HCT116 (cell line): Measurements from ENCODE around the gene CCDC158. TPM values are rescaled to one million over a fixed set of nuclear protein-coding genes. Genes with fewer than 3 reads are reported as not detected.

ENCODE experiments used
- ATAC-seq: fragments of 200-7000 bp; cut with Tn5 transposase; 2 replicates; pipeline ENCODE4 v1.9.1; 2020; ENCODE audit warnings: mild to moderate bottlenecking, moderate library complexity
- BruUV-seq: library from RNA; stranded (reverse); fragments of 400-500 nt; replicated peaks from 2 replicates; lab custom pipeline; 2021; lab: Mats Ljungman, UMichigan
- CTCF ChIA-PET: fragments of 300-600 bp; sonication (Branson Sonifier 250); formaldehyde crosslinking; loops from one replicate; lab custom pipeline; 2021; ENCODE audit warnings: antibody characterized with exemption; lab: Charles Lee
- POLR2A ChIA-PET: fragments of 300-600, 350-600 bp; sonication (Branson Sonifier 250); formaldehyde crosslinking; loops from one replicate; lab custom pipeline; 2021; ENCODE audit warnings: antibody characterized with exemption; lab: Charles Lee
- RAD21 ChIA-PET, 2 experiments: fragments of 300-600 bp; sonication (Branson Sonifier 250); formaldehyde crosslinking; loops; one replicate each; lab custom pipeline; 2023; ENCODE audit warnings: low total read pairs in 2 of 2; ENCODE audit not compliant: uncharacterized antibody in 2 of 2, unreplicated experiment in 2 of 2, low non-redundant PET in 1 of 2; lab: Charles Lee
- DNase-seq: peaks from one replicate; pipeline ENCODE4 v3.0.0-alpha.2; 2010; ENCODE audit warnings: low read depth, low spot score
- H2AFZ ChIP-seq: fragments of 200-600 bp; shearing (Covaris generic), sonication (generic); 2 replicates; pipeline ENCODE4 v1.6.1; 2017; ENCODE audit warnings: low read depth, mixed run types, mixed read lengths, antibody characterized with exemption, low read length; ENCODE audit not compliant: poor library complexity, severe bottlenecking
- H3K27ac ChIP-seq: 2 replicates; pipeline ENCODE4 v1.5.1; 2012; ENCODE audit warnings: low read depth, low read length
- H3K27me3 ChIP-seq: fragments of 200-600 bp; sonication (generic); 2 replicates; pipeline ENCODE4 v1.6.1; 2016; ENCODE audit warnings: mixed run types, low read length, mixed read lengths; ENCODE audit not compliant: insufficient read depth
- H3K36me3 ChIP-seq, 2 experiments: fragments of 200-500 bp in 1 of 2; fragments of 200-600 bp in 1 of 2; sonication (Bioruptor generic) in 1 of 2; sonication (generic) in 1 of 2; 2 replicates each; pipeline versions ENCODE4 v1.5.1 to v1.6.1; 2014 to 2016; ENCODE audit warnings: low read length in 2 of 2, inconsistent platforms in 1 of 2, mixed read lengths in 1 of 2, mixed run types in 1 of 2; ENCODE audit not compliant: insufficient read depth in 2 of 2, control insufficient read depth in 1 of 2
- H3K4me1 ChIP-seq, 2 experiments: fragments of 200-600 bp in 1 of 2; sonication (generic) in 1 of 2; 2 replicates each; pipeline versions ENCODE4 v1.5.1 to v1.6.1; 2012 to 2017; ENCODE audit warnings: low read length in 2 of 2, inconsistent platforms in 1 of 2, mild to moderate bottlenecking in 1 of 2, mixed read lengths in 1 of 2, mixed run types in 1 of 2, moderate library complexity in 1 of 2; ENCODE audit not compliant: insufficient read depth in 2 of 2, control insufficient read depth in 1 of 2
- H3K4me2 ChIP-seq: fragments of 200-600 bp; sonication (generic); 2 replicates; pipeline ENCODE4 v1.6.1; 2017; ENCODE audit warnings: mixed run types, low read length, mixed read lengths
- H3K4me3 ChIP-seq, 2 experiments: fragments of 200-600 bp in 1 of 2; sonication (generic) in 1 of 2; replicated peaks in 1 of 2; 2 replicates each; pipeline ENCODE4 v1.5.1; 2011 to 2016; ENCODE audit warnings: low read length in 2 of 2, control low read depth in 1 of 2, low read depth in 1 of 2, mild to moderate bottlenecking in 1 of 2, mixed read lengths in 1 of 2, mixed run types in 1 of 2
- H3K79me2 ChIP-seq: fragments of 200-600 bp; sonication (generic); 2 replicates; pipeline ENCODE4 v1.6.1; 2017; ENCODE audit warnings: mild to moderate bottlenecking, mixed run types, low read length, moderate library complexity, mixed read lengths; ENCODE audit not compliant: insufficient read depth
- H3K9ac ChIP-seq: fragments of 200-600 bp; sonication (generic); 2 replicates; pipeline ENCODE4 v1.6.1; 2016; ENCODE audit warnings: low read length, mixed read lengths
- H3K9me2 ChIP-seq: fragments of 200-600 bp; sonication (generic), shearing (Covaris generic); 2 replicates; pipeline ENCODE4 v1.6.1; 2017; ENCODE audit warnings: mixed run types, mild to moderate bottlenecking, moderate library complexity; ENCODE audit not compliant: insufficient read depth
- H3K9me3 ChIP-seq, 2 experiments: fragments of 200-500 bp in 1 of 2; fragments of 200-600 bp in 1 of 2; sonication (Bioruptor generic) in 1 of 2; sonication (generic) in 1 of 2; 2 replicates each; pipeline ENCODE4 v1.6.1; 2014 to 2017; ENCODE audit warnings: low read length in 2 of 2, mixed read lengths in 2 of 2, inconsistent platforms in 1 of 2, low read depth in 1 of 2, mild to moderate bottlenecking in 1 of 2, mixed run types in 1 of 2, moderate library complexity in 1 of 2; ENCODE audit not compliant: control insufficient read depth in 1 of 2, insufficient read depth in 1 of 2
- H4K20me1 ChIP-seq: fragments of 200-600 bp; sonication (generic), shearing (Covaris generic); 2 replicates; pipeline ENCODE4 v1.6.1; 2017; ENCODE audit warnings: mixed run types, mild to moderate bottlenecking, moderate library complexity; ENCODE audit not compliant: insufficient read depth
- CTCF ChIP-seq, 3 experiments: fragments of 200-600 bp in 1 of 3; sonication (generic) in 1 of 3; IDR thresholded peaks in 2 of 3; conservative IDR thresholded peaks in 1 of 3; 2 replicates each; pipeline ENCODE4 v1.5.1; 2012 to 2017; ENCODE audit warnings: low read depth in 2 of 3, low read length in 2 of 3, antibody characterized with exemption in 1 of 3, borderline replicate concordance in 1 of 3, control low read depth in 1 of 3, mild to moderate bottlenecking in 1 of 3, mixed read lengths in 1 of 3, mixed run types in 1 of 3, moderate library complexity in 1 of 3; ENCODE audit not compliant: insufficient read depth in 1 of 3
- EGR1 ChIP-seq: IDR thresholded peaks from 2 replicates; pipeline ENCODE4 v1.6.1; 2012; ENCODE audit warnings: low read depth
- ELF1 ChIP-seq: IDR thresholded peaks from 2 replicates; pipeline ENCODE4 v1.6.1; 2012; ENCODE audit warnings: low read depth, borderline replicate concordance
- EZH2 ChIP-seq: fragments of 200-600 bp; sonication (generic); IDR thresholded peaks from 2 replicates; pipeline ENCODE4 v1.6.1; 2017; ENCODE audit warnings: antibody characterized with exemption, mixed run types
- EZH2phosphoT487 ChIP-seq: fragments of 200-600 bp; IDR thresholded peaks from 2 replicates; pipeline ENCODE4 v1.6.1; 2018; ENCODE audit warnings: antibody characterized with exemption, borderline replicate concordance
- FOSL1 ChIP-seq: IDR thresholded peaks from 2 replicates; pipeline ENCODE4 v1.6.1; 2012; ENCODE audit warnings: low read depth
- POLR2AphosphoS5 ChIP-seq: IDR thresholded peaks from 2 replicates; pipeline ENCODE4 v1.6.1; 2011; ENCODE audit warnings: mild to moderate bottlenecking, low read depth, low read length, moderate library complexity
- RAD21 ChIP-seq: IDR thresholded peaks from 2 replicates; pipeline ENCODE4 v1.6.1; 2012; ENCODE audit warnings: low read depth, mild to moderate bottlenecking
- YY1 ChIP-seq: IDR thresholded peaks from 2 replicates; pipeline ENCODE4 v1.6.1; 2011; ENCODE audit warnings: low read length, low read depth, moderate library complexity, mild to moderate bottlenecking; ENCODE audit not compliant: insufficient replicate concordance; ENCODE audit errors: extremely low read depth
- ZFX ChIP-seq: fragments of 450-650 bp; IDR thresholded peaks from 2 replicates; pipeline ENCODE4 v1.6.1; 2017
- intact Hi-C: fragments of 100-400 bp; cut with micrococcal nuclease; formaldehyde crosslinking; loops from 2 replicates; pipeline ENCODE4 v1.10.0; 2022
- total RNA-seq: library from RNA; stranded (reverse); gene quantifications from one replicate; pipeline ENCODE4 v1.2.1, GENCODE V29; 2021; ENCODE audit not compliant: unreplicated experiment
- TF ChIP-seq, protein P1 (sequence below): IDR thresholded peaks from 2 replicates; pipeline ENCODE4 v1.6.1; 2012
- TF ChIP-seq, protein P2 (sequence below): IDR thresholded peaks from 2 replicates; pipeline ENCODE4 v1.6.1; 2012; ENCODE audit warnings: low read depth

Gene CCDC158
- total RNA-seq, 1 experiment from 2014 or later: not detected

GRCh38 chr4:76429636-76430035 is 8.7 kb upstream of the CCDC158 start:
- no peak overlapping the region for H3K4me3 ChIP-seq
- H3K79me2 ChIP-seq: no peaks in the 10 kb centered on the region
- no peaks in the 10 kb centered on the region for H3K27me3 ChIP-seq
- H3K4me1 ChIP-seq: peaks cover 0 to 5% of the 10 kb centered on the region in 2 experiments; a peak in 1 of 4 replicates
- no peak overlapping the region for H2AFZ ChIP-seq
- CTCF ChIA-PET: interaction anchor here (2.5 to 7.8 kb wide), 2 partner anchors 74 to 250 kb away, joined by 14 to 125 read pairs; no protein-coding TSS in a partner anchor
- ATAC-seq: no peak
- POLR2A ChIA-PET: no interaction called here
- TF ChIP-seq YY1 (no peak), ELF1 (no peak), EGR1 (no peak), ZFX (no peak), EZH2 (no peak), POLR2AphosphoS5 (no peak)
- TF ChIP-seq, protein P1, sequence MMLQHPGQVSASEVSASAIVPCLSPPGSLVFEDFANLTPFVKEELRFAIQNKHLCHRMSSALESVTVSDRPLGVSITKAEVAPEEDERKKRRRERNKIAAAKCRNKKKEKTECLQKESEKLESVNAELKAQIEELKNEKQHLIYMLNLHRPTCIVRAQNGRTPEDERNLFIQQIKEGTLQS: no peak
- BruUV-seq: no TSS peak
- no peak overlapping the region for H3K27ac ChIP-seq
- H3K4me2 ChIP-seq: no peak overlapping the region
- no peaks in the 10 kb centered on the region for H3K9me2 ChIP-seq
- no peaks in the 10 kb centered on the region for H4K20me1 ChIP-seq
- no peak overlapping the region for H3K9ac ChIP-seq
- DNase-seq: no peak
- intact Hi-C loops: loop anchor here (2.0 to 5.0 kb wide), 3 partner anchors 319 to 773 kb away; no protein-coding TSS in a partner anchor
- no peaks in the 10 kb centered on the region for H3K36me3 ChIP-seq
- RAD21 ChIA-PET: interaction anchor here in 1 of 2 experiments (2.6 kb wide), 1 partner anchor 75 kb away, joined by 13 read pairs; no protein-coding TSS in a partner anchor
- no peaks in the 10 kb centered on the region for H3K9me3 ChIP-seq

DNA sequence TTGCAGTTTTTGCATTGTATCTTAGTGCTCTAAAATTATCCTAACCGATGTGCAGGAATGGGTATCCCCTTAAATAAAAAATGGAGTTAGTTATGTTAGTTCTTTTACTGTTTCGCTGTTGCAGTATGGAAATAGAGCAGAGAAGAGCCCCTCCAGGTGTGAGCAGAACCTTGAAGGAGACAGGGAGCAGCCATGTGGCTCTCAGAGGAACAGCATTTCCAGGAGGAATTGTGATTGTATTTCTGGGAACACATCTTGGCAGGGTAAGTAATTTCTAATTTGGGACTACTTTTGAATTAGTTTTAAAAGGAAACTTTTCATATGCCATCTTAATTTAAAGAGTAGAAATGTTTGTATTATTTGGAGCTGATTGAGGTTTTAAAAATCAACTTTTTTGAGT is 5.3 kb upstream of the CCDC158 start:
- intact Hi-C loops: no loop called here
- no TSS peak for BruUV-seq

More for the DNA sequence above, 5.3 kb upstream of the CCDC158 start:
- H3K36me3 ChIP-seq: no peaks in the 10 kb centered on the region
- H3K4me1 ChIP-seq: peaks cover 0 to 5% of the 10 kb centered on the region in 2 experiments; a peak in 1 of 4 replicates
- H2AFZ ChIP-seq: no peak overlapping the region
- no peak overlapping the region for H3K4me2 ChIP-seq
- TF ChIP-seq CTCF (IDR thresholded peaks at IDR 0.05 in 2 of 3, conservative IDR thresholded peaks at IDR 0.05 in 1 of 3; ENCODE audit: borderline replicate concordance in 1 of 3, insufficient read depth in 1 of 3, low read depth in 2 of 3, low read length in 2 of 3) (peak; percentile 17 to 31 (median 20); a peak in 3 of 6 replicates), RAD21 (peak; percentile 55), EZH2phosphoT487 (no peak), EZH2 (no peak), FOSL1 (no peak), POLR2AphosphoS5 (no peak)
- TF ChIP-seq, protein P2, sequence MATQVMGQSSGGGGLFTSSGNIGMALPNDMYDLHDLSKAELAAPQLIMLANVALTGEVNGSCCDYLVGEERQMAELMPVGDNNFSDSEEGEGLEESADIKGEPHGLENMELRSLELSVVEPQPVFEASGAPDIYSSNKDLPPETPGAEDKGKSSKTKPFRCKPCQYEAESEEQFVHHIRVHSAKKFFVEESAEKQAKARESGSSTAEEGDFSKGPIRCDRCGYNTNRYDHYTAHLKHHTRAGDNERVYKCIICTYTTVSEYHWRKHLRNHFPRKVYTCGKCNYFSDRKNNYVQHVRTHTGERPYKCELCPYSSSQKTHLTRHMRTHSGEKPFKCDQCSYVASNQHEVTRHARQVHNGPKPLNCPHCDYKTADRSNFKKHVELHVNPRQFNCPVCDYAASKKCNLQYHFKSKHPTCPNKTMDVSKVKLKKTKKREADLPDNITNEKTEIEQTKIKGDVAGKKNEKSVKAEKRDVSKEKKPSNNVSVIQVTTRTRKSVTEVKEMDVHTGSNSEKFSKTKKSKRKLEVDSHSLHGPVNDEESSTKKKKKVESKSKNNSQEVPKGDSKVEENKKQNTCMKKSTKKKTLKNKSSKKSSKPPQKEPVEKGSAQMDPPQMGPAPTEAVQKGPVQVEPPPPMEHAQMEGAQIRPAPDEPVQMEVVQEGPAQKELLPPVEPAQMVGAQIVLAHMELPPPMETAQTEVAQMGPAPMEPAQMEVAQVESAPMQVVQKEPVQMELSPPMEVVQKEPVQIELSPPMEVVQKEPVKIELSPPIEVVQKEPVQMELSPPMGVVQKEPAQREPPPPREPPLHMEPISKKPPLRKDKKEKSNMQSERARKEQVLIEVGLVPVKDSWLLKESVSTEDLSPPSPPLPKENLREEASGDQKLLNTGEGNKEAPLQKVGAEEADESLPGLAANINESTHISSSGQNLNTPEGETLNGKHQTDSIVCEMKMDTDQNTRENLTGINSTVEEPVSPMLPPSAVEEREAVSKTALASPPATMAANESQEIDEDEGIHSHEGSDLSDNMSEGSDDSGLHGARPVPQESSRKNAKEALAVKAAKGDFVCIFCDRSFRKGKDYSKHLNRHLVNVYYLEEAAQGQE: no peak
- TF ChIP-seq, protein P1: no peak
- no peak overlapping the region for H3K4me3 ChIP-seq
- ChIA-PET CTCF (no interaction called here), RAD21 (no interaction called here), POLR2A (no interaction called here)
- H4K20me1 ChIP-seq: no peaks in the 10 kb centered on the region
- H3K9me3 ChIP-seq: no peaks in the 10 kb centered on the region
- no peaks in the 10 kb centered on the region for H3K9me2 ChIP-seq
- H3K79me2 ChIP-seq: no peaks in the 10 kb centered on the region
- no peak overlapping the region for H3K9ac ChIP-seq
- DNase-seq (no peak), ATAC-seq (0 out of 2 replicates have a peak, but pooled peaks have one; percentile 66)
- no peak overlapping the region for H3K27ac ChIP-seq
- H3K27me3 ChIP-seq: no peaks in the 10 kb centered on the region
